AG04450 (cell line): ENCODE data around the gene PMM2. TPM values are rescaled to one million over a fixed set of nuclear protein-coding genes. Genes with fewer than 3 reads are reported as not detected.

ENCODE experiments used
- CTCF ChIA-PET: fragments of 300-600, 350-600 bp; formaldehyde crosslinking; extraction: SDS; loops from one replicate; lab custom pipeline; 2022; ENCODE audit warnings: antibody characterized with exemption, inconsistent platforms; lab: Charles Lee
- POLR2A ChIA-PET: fragments of 350-600 bp; formaldehyde crosslinking; extraction: SDS; loops from one replicate; lab custom pipeline; 2021; ENCODE audit warnings: antibody characterized with exemption, inconsistent platforms; lab: Yijun Ruan, JAX
- DNase-seq: peaks from one replicate; pipeline ENCODE4 v3.0.0-alpha.2; 2011; ENCODE audit warnings: low read depth, low spot score
- H3K27ac ChIP-seq: one replicate; pipeline ENCODE4 v1.5.1; 2012; ENCODE audit warnings: low read depth, low read length, control low read depth
- H3K27me3 ChIP-seq: one replicate; pipeline ENCODE4 v1.6.0; 2012; ENCODE audit warnings: low read length; ENCODE audit not compliant: control insufficient read depth, insufficient read depth
- H3K4me3 ChIP-seq: 2 replicates; pipeline ENCODE4 v1.5.1; 2011; ENCODE audit warnings: mild to moderate bottlenecking, low read depth, low read length, control low read depth
- H3K9me3 ChIP-seq: 2 replicates; pipeline ENCODE4 v1.5.1; 2012; ENCODE audit warnings: low read length; ENCODE audit not compliant: control insufficient read depth, insufficient read depth
- CTCF ChIP-seq: IDR thresholded peaks from 2 replicates; pipeline ENCODE4 v1.5.1; 2011; ENCODE audit warnings: low read depth, low read length, control low read depth, inconsistent platforms
- polyA plus RNA-seq: library from polyadenylated mRNA; depleted of rRNA; stranded (reverse); fragments of >200 nt; gene quantifications from 2 replicates; pipeline ENCODE4 v1.2.3, GENCODE V29; 2011

PMM2 gene
- polyA plus RNA-seq, 1 experiment, result 37.0 TPM

- CTCF ChIA-PET, result interaction anchor here (1.2 to 2.7 kb wide), 2 partner anchors 10 to 117 kb away, joined by 3 to 9 read pairs; no protein-coding TSS in a partner anchor
- no peak for TF ChIP-seq CTCF
- Histone ChIP-seq H3K4me3 (no peak overlapping the region), H3K27me3 (no peaks in the 10 kb centered on the region), H3K27ac (no peak overlapping the region), H3K9me3 (no peaks in the 10 kb centered on the region; the same call in 1 of the 2 replicates)
- no peak for DNase-seq
- POLR2A ChIA-PET, result no interaction called here
Measured at GRCh38 chr16:8890549-8890921, 92.9 kb downstream of the PMM2 start.

GRCh38 chr16:8892101-8892575, 94.5 kb downstream of the PMM2 start:
- Histone ChIP-seq H3K27me3 (no peaks in the 10 kb centered on the region), H3K9me3 (no peaks in the 10 kb centered on the region; the same call in 1 of the 2 replicates), H3K4me3 (no peak overlapping the region), H3K27ac (no peak overlapping the region)
- ChIA-PET CTCF (interaction anchor here (2.7 kb wide), 1 partner anchor 12 kb away, joined by 9 read pairs; no protein-coding TSS in a partner anchor), POLR2A (no interaction called here)
- no peak for TF ChIP-seq CTCF
- DNase-seq, result no peak

GRCh38 chr16:8893426-8893825, 95.8 kb downstream of the PMM2 start:
- ChIA-PET CTCF (interaction anchor here (1.0 to 1.7 kb wide), 2 partner anchors 12 to 13 kb away, joined by 4 to 5 read pairs; no protein-coding TSS in a partner anchor), POLR2A (no interaction called here)
- Histone ChIP-seq H3K27ac (no peak overlapping the region), H3K4me3 (no peak overlapping the region), H3K27me3 (no peaks in the 10 kb centered on the region), H3K9me3 (no peaks in the 10 kb centered on the region; the same call in 1 of the 2 replicates)
- TF ChIP-seq CTCF, result no peak
- no peak for DNase-seq

GRCh38 chr16:8893976-8894690, 96.5 kb downstream of the PMM2 start:
- no peak for DNase-seq
- CTCF ChIA-PET, result interaction anchor here (1.0 to 1.7 kb wide), 2 partner anchors 11 to 14 kb away, joined by 4 to 5 read pairs; no protein-coding TSS in a partner anchor
- H3K27ac ChIP-seq, result no peak overlapping the region
- H3K27me3 ChIP-seq, result no peaks in the 10 kb centered on the region
- no peak overlapping the region for H3K4me3 ChIP-seq
- POLR2A ChIA-PET, result no interaction called here
- no peaks in the 10 kb centered on the region; the same call in 1 of the 2 replicates for H3K9me3 ChIP-seq
- TF ChIP-seq CTCF, result no peak

- no peaks in the 10 kb centered on the region for H3K9me3 ChIP-seq
- no peak overlapping the region for H3K4me3 ChIP-seq
- ChIA-PET CTCF (interaction anchor here (0.6 to 1.7 kb wide), 5 partner anchors 9 to 1843 kb away, joined by 3 to 9 read pairs (median 4); no protein-coding TSS in a partner anchor), POLR2A (no interaction called here)
- TF ChIP-seq CTCF, result no peak
- H3K27ac ChIP-seq, result no peak overlapping the region
- no peak for DNase-seq
- no peaks in the 10 kb centered on the region for H3K27me3 ChIP-seq
Measured at GRCh38 chr16:8894736-8895334, 97.2 kb downstream of the PMM2 start.
